Measurements from ENCODE around the gene FNDC5. TPM values are rescaled to one million over a fixed set of nuclear protein-coding genes. Genes with fewer than 3 reads are reported as not detected.

The FNDC5 gene
- 1 to 10 TPM; 1.0 to 8.3 (median 2.4) TPM for total RNA-seq
- long read RNA-seq, result 0 reads

- peaks cover 0 to 11% (median 2%) of the 10 kb centered on the region in 4 donors for H3K4me1 ChIP-seq
- ATAC-seq, result peak; percentile 29 to 50 (median 42)
- DNase-seq, result peak in 1 of 3 donors; percentile 42
- H3K4me3 ChIP-seq, result peak within 1 kb of the TSS; percentile 29 to 46 (median 42)
- H3K27me3 ChIP-seq, result no peaks in the 10 kb centered on the region
- intact Hi-C loops (cut with DNase I), result loop anchor here in 1 of 2 donors (10.0 kb wide), 1 partner anchor 166 kb away; the partner anchor contains the start of gene SYNC
- no peak within 1 kb of the TSS for H3K27ac ChIP-seq
- TF ChIP-seq CTCF (IDR thresholded peaks at IDR 0.05) (no peak), POLR2A (IDR thresholded peaks at IDR 0.05) (no peak)
- no peaks in the 10 kb centered on the region for H3K36me3 ChIP-seq
- 0% methylated on average over 1 of the region's 99 CpGs for WGBS (ENCODE audit: insufficient coverage, low coverage, low lambda C conversion rate, missing lambda C conversion rate)
- H3K9me3 ChIP-seq, result no peaks in the 10 kb centered on the region
Observed at GRCh38 chr1:32870615-32871363, at the start of gene FNDC5. Gene FNDC5, minus strand, starts transcription at chr1:32870912.

- ATAC-seq (peak in 1 of 4 donors; percentile 38), DNase-seq (no peak)
- Histone ChIP-seq H3K9me3 (no peaks in the 10 kb centered on the region), H3K4me1 (peaks cover 0 to 7% (median 0%) of the 10 kb centered on the region in 4 donors), H3K27me3 (no peaks in the 10 kb centered on the region), H3K36me3 (no peaks in the 10 kb centered on the region), H3K27ac (no peak overlapping the region), H3K4me3 (no peak overlapping the region)
- TF ChIP-seq CTCF (IDR thresholded peaks at IDR 0.05), result no peak
- TF ChIP-seq POLR2A (IDR thresholded peaks at IDR 0.05), result no peak
- 78% methylated on average over 11 of the region's 11 CpGs for WGBS (ENCODE audit: insufficient coverage, low coverage, low lambda C conversion rate, missing lambda C conversion rate)
- intact Hi-C loops (cut with DNase I), result no loop called here
Observed at GRCh38 chr1:32919811-32920733, 49.4 kb upstream of the FNDC5 start.

GRCh38 chr1:32918179-32918578, 47.5 kb upstream of the FNDC5 start:
- ATAC-seq, result no peak
- WGBS (ENCODE audit: insufficient coverage, low coverage, low lambda C conversion rate, missing lambda C conversion rate), result no CpG with 5 or more reads among the region's 1 CpG
- no peak overlapping the region for H3K27ac ChIP-seq
- TF ChIP-seq POLR2A (IDR thresholded peaks at IDR 0.05), result no peak
- TF ChIP-seq CTCF (IDR thresholded peaks at IDR 0.05), result no peak
- H3K4me3 ChIP-seq, result no peak overlapping the region
- DNase-seq, result no peak
- H3K36me3 ChIP-seq, result no peaks in the 10 kb centered on the region
- intact Hi-C loops (cut with DNase I), result no loop called here
- H3K4me1 ChIP-seq, result peaks cover 0 to 4% (median 0%) of the 10 kb centered on the region in 4 donors
- no peaks in the 10 kb centered on the region for H3K27me3 ChIP-seq
- no peaks in the 10 kb centered on the region for H3K9me3 ChIP-seq

GRCh38 chr1:32917521-32917920, 46.8 kb upstream of the FNDC5 start:
- Histone ChIP-seq H3K27me3 (no peaks in the 10 kb centered on the region), H3K9me3 (no peaks in the 10 kb centered on the region), H3K4me3 (no peak overlapping the region), H3K4me1 (peaks cover 0 to 4% (median 0%) of the 10 kb centered on the region in 4 donors), H3K27ac (no peak overlapping the region), H3K36me3 (no peaks in the 10 kb centered on the region)
- DNase-seq (no peak), ATAC-seq (no peak)
- TF ChIP-seq POLR2A (IDR thresholded peaks at IDR 0.05) (no peak), CTCF (IDR thresholded peaks at IDR 0.05) (no peak)
- 71% methylated on average over 5 of the region's 7 CpGs for WGBS (ENCODE audit: insufficient coverage, low coverage, low lambda C conversion rate, missing lambda C conversion rate)
- intact Hi-C loops (cut with DNase I), result no loop called here

Data from right lobe of liver (tissue), 6 donors.